HG02798 (cell line): ENCODE measurements around the gene CERK.

Experiments used
- ATAC-seq: cut with Tn5 transposase; IDR thresholded peaks from one replicate; pipeline ENCODE4 v1.9.1; 2021; ENCODE audit warnings: mild to moderate bottlenecking; ENCODE audit not compliant: unreplicated experiment, poor library complexity

Gene CERK

GRCh38 chr22:46707305-46707704 lies 30.7 kb downstream of the CERK start:
- ATAC-seq, result no peak

DNA sequence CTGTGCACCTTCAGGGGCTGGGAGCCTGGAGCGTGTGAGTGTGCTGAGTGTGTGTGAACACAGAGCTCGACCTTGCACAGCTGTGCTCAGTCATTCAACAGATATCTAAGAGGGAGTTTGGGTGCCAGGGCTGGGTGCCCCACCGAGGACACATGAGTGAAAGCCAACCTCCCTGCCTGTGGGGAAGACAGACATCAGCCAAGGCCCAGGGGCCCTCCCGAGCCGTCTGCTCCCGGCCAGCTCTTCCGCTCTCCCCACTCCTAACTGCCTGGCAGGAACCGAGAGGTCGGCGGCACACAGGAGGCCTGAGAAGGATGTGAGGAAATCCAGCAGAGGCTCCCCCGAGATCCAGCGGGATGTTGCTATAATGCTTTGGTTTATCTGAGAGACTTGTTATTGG lies 32.0 kb downstream of the CERK start:
- ATAC-seq, result no peak

DNA sequence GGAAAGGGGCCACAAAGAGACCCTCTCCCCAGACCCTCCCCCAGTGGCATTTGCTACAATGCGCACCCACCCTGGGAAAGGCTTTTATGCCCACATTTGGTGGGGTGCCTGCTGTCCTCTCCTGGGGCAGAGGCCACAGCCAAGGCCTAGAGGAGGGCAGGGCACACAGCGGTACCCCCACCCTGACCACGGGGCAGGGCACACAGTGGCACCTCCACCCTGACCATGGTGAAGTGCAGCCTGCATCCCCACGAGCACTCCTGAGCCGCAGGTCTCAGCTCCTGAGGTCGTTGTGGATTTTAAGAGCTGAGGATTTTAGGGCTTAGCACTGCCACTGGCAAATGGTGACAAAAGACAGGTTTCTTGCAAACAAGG lies 34.1 kb downstream of the CERK start:
- ATAC-seq, result no peak

DNA sequence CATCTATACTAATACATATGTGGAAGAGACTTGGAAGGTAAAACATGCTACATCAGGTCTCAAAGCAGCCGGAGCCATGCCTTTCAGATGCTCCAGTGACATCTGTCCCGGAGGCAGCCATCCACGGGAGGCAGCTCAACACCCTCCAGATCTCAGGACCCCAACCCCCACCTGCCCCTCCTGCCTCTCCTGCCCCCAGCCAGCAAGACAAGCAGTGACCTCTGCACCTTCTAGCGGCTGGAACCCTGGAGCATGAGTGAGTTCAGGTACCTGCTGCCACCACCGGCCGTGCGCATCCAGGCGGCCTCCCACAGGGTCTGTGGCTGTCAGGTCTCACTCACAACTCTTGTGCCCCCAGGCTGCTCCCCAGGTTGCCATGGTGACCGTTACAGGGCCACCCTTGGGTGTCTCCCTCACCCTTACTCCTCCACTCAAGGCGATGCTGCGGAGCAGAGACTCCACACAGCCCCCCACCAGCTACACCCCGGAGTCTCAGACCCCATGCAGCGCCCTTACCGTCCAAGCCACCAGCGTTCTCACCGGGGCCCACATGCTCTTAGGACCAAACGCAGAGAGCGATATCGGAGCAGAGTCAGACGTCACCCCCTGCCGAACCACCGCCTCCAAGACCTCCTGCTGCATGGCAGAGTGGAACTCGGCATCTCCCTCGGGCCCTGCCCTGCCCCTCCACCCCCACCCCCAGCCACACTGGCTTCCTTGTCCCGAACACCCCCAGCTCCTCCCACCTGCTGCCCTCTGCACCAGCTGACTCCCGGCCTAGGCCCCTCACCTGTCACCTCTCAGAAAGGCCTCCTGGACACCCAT lies 34.7 kb downstream of the CERK start:
- no peak for ATAC-seq

DNA sequence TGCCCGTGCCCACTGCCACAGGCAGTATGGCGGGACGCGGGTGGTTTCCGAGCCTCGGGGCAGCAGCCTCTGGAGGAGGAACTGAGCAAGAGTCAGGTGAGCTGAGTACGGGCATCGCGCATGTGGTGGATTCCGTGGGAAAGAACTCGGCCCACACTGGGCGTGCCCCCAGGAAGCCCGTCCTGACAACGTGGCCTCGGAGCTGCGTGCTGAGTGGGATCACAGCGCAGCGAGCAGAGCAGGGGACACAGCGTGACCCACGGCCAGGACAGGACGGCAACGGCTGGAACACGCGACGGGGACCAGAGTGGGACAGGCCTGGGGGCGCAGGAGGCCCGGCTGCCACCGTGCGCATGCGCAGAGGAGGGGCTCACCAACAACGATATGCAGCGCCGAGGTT lies 36.8 kb downstream of the CERK start:
- ATAC-seq, result no peak

- no peak for ATAC-seq
Measured at GRCh38 chr22:46699091-46699490, 39.0 kb downstream of the CERK start.

GRCh38 chr22:46697811-46698515 lies 40.1 kb downstream of the CERK start:
- no peak for ATAC-seq

GRCh38 chr22:46696614-46697013 lies 41.4 kb downstream of the CERK start:
- no peak for ATAC-seq

DNA sequence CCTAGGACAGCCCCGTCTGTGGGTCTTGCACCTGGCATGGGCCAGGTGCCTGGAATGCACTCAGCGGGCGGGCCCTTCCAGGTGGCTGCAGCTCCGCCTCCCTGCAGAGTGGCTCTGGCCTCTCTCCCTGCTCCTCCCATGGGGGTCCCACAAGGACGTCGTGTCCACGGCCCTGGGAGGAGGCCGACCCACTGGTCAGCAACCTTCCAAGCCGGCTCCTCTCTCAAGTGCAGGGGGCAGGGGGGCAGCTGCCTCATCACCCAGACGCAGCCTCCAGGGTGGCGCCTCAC lies 41.9 kb downstream of the CERK start:
- ATAC-seq, result no peak

DNA sequence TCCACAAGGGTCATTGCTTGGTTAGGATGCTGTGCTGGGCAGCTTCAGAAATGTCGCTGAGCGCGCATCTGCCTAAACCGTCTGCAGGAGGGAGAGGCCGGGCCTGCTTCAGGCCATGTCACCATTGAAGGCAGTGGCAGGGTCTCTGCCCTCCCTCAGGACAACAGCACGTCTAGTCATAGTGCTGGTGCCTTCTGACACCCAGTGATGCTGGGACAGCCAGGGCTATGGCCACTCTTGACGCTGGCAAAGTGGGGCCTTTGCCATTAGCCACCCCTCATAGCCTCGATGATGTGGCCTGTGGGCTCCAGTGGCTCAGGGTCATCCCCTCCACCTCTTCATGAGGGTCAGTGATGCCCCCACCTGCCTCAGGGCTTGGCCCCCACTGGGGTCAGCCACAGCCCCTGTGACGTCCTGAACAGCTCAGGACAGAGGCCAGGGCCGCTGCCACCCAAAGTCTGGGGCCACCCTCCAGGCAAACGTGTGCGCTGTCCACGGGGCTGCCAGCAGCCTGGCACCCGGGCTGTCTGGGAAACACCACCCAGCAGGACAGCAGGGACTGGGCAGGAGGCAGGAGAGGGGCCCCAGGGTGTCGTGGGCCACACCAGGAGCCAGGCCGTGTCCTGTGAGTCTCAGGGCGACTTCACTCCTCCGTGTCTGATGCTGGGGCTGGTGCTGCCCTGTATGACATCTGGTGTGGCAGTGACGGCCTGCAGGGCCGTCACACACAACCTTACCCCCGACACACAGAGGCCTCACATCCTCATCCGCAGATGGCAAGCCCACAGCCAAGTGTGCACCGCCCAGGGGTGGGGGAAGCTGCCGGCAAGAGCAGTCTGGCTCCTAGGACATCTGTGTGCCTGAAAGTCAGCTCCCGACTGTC lies 42.5 kb downstream of the CERK start:
- no peak for ATAC-seq

DNA sequence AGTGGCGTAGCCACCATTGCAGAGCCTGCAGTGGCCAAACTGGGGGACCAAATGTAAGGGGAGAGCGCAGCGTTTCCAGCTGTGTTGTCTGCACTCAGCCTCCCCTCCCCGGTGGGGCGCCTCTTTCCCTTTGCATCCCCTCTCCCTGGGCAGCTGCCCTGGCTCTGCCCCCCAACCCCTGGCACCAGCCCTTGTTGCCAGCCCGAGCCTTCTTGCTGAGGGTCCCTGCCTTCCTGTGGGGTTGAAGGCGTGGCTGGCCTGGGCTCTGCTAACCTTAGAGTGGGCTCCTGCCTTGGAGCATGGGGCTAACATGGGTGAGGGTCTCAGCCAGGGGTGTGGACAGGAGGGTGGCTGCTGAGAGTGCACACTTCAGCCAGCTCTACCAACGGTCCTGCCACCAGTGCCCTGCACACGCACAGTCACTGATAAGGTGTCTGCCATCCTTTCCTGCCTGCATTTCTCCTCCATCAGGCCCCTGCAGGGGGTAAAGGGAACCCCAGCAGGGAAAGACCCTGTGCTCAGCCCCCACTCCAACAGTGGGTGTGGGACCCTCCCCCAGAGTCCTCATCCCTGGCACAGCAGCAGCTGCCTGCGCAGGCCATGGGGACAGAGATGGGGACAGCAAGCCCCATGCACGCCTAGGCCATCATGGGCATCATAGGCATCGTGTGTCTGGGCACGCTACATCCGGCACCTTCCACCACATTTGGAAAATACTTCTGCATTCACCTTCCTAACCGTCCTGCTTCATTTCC lies 43.5 kb downstream of the CERK start:
- no peak for ATAC-seq

DNA sequence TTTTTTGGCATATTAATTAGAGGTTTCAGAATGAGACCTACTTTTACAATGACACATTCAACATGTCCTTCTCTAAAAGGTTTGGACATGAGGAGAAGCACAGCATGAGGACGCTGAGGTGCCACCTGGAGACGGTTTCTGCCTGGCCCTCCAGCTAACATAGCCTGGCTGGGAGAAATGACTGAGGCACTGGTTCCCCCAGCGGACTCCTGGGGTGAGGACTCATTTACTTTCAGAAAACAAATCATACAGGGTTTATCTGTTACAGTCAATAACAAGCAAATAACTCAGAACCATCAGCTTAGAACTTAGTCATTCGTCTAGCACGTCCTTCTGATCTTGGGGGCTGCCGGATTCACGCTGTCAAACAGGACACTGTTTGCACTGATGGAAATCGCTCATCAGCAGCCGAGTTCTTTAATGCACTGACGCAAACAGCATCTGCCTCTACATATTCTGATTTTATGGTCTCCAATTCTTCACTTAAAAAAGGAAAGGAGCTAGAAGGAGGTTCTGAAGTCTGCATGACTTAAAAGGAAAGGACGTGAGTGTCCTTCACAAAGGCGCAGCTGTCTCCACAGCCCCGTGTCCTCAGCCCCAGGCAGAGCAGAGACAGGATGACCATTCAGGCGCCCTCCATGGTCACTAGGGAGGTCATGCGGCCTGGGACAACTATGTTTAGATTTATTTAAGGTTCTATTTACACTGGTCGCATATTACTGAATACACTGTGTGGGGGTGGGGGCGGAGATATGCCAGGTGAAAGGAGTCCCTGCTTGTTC lies 44.2 kb downstream of the CERK start:
- no peak for ATAC-seq

GRCh38 chr22:46691571-46691970 lies 46.5 kb downstream of the CERK start:
- ATAC-seq, result no peak

- no peak for ATAC-seq
Measured at GRCh38 chr22:46690146-46690545, 47.9 kb downstream of the CERK start.

- no peak for ATAC-seq
Measured at GRCh38 chr22:46688949-46689348, 49.1 kb downstream of the CERK start.

DNA sequence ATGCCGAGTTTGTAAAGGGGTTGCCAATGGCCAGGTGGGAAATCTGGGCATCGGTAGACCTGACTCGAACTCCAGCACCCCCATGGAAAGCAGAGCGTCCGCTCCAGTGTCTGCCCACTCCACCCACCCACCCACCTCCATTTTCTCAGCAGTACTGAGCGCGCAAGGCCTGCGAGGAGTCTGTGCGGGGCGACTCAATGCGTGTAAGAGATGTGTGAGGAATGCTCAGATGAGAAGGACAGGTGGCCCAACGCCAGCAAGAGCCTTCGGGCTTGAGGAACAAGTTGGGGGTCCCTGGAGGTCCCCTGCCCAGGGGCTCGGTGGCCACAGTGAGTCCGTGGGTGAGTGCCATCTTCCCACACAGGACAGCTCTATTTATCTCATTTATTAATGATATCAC lies 50.6 kb downstream of the CERK start:
- no peak for ATAC-seq

- ATAC-seq, result no peak
Measured at GRCh38 chr22:46687048-46687444, 51.0 kb downstream of the CERK start.

- no peak for ATAC-seq
Measured at GRCh38 chr22:46686221-46687047, 51.6 kb downstream of the CERK start.

GRCh38 chr22:46684706-46685105 lies 53.3 kb downstream of the CERK start:
- peak; percentile 74 for ATAC-seq
